GM08714 (cell line): Measurements from ENCODE around the gene RPP30.

Experiments used
- H3K4me3 ChIP-seq: fragments of 200-500 bp; sonication (Bioruptor generic); 2 replicates; pipeline ENCODE4 v1.5.1; 2014; ENCODE audit warnings: mild to moderate bottlenecking, low read length, inconsistent platforms
- ZNF274 ChIP-seq: IDR thresholded peaks from 2 replicates; pipeline ENCODE4 v1.6.1; 2012; ENCODE audit warnings: mild to moderate bottlenecking, low read depth, low read length

RPP30 gene

DNA sequence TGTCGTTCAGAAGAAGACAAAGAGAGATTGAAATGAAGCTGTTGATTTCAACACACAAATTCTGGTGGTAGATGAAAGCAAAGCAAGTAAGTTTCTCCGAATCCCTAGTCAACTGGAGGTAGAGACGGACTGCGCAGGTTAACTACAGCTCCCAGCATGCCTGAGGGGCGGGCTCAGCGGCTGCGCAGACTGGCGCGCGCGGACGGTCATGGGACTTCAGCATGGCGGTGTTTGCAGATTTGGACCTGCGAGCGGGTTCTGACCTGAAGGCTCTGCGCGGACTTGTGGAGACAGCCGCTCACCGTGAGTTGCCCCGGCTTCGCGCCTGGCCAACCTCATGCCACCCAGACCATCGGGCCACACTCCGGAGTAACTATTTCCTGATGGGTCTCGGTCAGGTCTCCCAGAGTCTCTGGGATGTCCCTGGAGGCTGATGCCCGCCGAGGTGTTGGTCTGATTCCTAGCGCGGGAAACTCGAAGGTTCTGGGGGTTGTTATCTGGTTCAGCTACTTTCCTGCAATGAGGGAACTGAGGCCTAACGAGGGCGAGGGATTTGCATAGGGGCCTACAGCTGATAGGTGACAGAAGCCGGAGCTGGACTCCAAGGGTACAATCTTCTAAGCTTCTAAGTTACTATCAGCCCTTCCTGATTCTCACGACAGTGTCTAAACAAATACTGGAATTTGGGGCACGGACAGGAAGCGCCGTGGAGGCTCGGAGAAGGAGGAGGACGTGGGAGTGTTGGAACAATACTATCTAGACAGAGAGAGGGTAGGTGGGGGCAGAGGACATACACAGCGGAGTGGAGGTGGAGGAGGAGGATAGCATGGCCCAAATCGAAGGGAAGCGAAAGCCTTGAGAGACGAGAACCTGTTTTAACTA lies at the start of gene RPP30:
TSS of gene RPP30 (plus strand) at position 209 of the 882 bp plus-strand sequence. CDS start at position 222, 13 bp downstream.
- TF ChIP-seq ZNF274: no peak
- H3K4me3 ChIP-seq: peak within 1 kb of the TSS; percentile 93

DNA sequence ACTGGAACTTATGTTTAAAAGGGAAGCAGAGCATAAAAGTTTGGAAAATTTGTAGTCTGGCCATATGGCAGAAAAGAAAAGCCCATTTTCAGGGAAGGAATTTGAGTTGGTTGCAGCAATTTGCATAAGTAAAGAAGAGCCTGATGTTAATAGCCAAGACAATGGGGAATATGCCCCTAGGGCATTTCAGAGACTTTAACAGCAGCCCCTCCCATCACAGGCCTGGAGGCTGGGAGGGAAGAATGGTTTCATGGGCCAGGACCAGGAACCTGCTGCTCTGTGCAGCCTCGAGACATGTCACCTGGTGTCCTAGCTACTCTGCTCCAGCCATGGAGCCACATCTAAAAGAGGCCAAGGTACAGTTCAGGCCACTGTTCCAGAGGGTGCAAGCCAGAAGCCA lies 49.3 kb upstream of the RPP30 start:
- no peak for TF ChIP-seq ZNF274
- H3K4me3 ChIP-seq: no peak overlapping the region

DNA sequence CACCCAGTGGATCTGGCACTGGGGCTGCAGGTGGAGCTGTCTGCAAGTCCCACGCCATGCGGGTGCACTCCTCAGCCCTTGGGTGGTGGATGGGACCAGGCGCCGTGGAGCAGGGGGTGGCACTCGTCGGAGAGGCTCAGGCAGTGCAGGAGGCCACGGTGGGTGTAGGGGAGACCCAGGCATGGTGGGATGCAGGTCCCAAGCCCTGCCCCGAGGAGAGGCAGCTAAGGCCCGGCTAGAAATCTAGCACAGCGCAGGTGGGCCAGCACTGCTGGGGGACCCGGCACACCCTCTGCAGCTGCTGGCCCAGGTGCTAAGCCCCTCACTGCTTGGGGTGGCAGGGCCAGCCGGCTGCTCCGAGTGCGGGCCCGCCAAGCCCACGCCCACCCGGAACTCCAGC lies 39.7 kb upstream of the RPP30 start:
- H3K4me3 ChIP-seq: no peak overlapping the region
- no peak for TF ChIP-seq ZNF274

DNA sequence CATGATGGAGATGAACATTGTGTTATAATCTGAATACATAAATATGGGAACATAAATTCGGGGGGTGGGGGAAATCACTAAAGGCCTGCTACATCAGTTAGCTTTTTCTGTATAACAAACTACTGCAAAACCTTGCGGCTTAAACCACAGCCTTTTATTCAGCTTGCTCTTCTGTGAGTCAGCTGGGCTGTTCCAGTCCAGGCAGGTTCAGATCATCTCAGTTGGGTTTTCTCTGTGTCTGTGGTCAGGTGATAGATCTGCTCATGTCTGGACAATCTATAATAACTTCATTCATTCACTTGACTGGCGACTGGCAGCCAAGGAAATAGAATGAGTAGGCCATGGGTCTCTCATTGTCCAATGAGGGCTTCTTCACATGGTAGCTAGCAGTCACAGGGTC lies 37.4 kb upstream of the RPP30 start:
- no peak overlapping the region for H3K4me3 ChIP-seq
- no peak for TF ChIP-seq ZNF274

DNA sequence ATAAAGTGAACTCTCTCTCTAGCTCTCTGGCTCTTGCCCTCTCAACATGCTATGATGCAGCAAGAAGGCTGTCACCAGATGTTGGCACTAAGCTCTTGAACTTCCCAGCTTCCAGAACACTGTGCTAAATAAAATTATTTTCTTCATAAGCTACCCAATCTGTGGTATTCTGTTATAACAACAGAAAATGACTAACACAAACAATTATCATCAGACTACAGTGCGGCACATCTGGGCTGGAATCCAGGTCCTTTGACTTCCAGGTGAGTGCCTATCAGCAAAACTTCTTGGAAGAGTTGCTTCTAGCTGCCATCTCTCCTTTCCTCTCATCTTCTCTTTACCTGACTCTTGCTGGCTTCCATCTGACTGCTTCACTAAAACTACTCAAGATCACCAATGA lies 34.3 kb upstream of the RPP30 start:
- H3K4me3 ChIP-seq: no peak overlapping the region
- TF ChIP-seq ZNF274: no peak

DNA sequence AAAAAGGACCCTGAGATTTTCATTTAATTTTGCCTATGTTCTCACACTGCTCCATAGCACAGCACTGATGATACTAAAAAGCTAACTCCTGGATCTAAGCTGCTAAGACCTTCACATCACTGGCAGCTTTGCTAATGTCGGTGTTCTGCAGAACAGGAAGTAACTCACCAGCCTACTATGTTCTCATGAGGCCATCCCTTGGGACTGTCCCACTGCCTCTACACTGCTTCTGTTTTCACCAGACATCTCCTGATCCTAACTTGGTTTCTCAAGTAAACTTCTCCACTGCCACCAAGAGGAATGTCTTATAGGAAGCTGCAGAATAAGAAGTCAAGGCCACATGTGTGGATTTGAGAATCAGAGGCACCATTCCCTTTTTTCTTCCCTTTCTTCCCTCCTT lies 29.0 kb upstream of the RPP30 start:
- H3K4me3 ChIP-seq: no peak overlapping the region
- no peak for TF ChIP-seq ZNF274

DNA sequence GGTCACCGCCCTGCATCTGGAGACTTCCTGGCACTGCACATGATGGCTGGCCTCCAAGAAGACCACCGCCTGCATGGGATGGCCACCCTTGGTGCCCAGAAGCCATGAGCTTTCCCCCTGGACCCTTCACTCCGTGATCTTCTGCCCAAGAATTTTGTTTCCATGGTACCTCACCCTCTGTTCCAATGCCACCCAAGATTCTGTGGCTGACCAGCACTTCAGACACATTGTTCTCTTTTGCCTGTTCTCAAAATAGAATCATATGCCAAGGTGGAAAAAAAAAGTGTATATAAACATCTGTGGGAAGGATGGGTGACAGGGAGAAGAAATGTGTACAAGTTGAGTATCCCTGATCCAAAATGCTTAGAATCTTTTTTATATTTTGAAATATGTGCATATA lies 26.0 kb upstream of the RPP30 start:
- no peak overlapping the region for H3K4me3 ChIP-seq
- TF ChIP-seq ZNF274: no peak

DNA sequence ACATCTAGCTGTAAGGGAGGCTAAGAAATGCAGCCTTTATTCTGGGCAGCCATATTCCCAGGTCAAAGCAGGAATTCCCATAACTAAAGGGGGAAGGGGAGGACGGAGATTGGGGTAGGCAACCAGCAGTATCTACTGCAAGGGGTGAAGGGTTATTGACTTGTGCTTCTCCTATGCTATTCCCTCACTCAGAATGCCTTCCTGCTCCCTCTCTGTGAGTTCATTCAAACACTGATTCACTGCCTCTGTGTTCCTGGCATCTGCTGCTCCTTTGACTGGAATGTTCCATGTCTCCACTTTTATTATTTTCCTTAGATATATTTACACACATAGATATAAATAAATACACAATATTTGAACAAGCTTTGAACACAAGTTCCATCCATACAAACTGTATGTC lies 25.0 kb upstream of the RPP30 start:
- no peak for TF ChIP-seq ZNF274

DNA sequence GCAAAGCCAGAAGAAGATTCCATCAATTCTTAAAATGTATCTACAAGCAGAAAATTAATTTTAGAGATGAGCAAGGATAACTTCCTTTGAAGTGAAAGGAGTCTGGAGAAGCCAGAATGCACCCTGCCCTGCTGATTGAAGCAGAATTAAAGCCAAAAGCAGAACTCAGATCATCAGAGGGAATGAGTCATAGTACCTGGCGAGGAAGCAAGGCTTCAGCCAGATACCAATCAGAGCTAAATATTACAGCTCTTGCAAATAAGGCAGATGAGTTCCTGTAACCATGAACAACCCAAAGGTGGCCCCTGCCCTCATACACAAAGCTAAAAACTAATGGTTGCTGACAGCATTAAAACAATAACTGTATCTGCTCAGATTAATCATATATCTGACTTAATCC lies 24.3 kb upstream of the RPP30 start:
- no peak overlapping the region for H3K4me3 ChIP-seq
- no peak for TF ChIP-seq ZNF274

More for the DNA sequence above, 25.0 kb upstream of the RPP30 start:
- H3K4me3 ChIP-seq: no peak overlapping the region

DNA sequence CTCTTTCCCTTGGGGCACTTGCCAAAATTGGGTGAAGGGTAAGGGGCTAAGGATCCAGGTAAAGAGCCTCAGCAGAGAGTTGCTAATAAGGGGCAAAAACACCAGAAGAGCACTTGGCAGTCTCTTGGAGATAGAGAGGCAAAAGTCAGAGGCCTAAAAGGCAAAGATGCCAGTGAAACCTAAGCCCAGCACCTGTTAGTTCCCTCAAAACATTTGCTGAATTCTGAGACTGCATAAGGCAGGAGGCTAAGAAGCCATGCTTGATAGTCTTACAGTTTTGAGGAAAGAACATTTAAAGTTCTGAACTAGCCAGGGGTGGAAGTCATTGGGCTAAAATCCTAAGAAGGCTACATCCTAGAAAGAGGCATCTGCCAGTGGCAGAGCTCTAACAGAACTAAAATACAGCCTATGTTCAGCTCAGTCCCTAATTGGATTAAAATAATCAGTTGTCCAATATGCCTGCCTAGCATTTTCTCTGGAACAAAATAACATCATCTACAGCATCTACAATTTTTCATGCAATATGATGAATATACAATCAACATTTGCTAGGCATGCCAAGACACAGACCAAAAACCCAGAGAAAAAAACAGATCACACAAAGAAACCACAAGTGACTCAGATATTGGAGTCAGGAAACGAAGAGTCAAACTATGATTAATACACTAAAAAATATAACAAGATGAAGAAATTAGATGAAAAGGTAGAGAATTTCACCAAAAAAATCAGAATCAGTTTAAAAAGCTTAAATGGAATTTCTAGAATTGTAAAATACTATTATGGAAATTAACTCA lies 21.6 kb upstream of the RPP30 start:
- no peak overlapping the region for H3K4me3 ChIP-seq
- TF ChIP-seq ZNF274: no peak

DNA sequence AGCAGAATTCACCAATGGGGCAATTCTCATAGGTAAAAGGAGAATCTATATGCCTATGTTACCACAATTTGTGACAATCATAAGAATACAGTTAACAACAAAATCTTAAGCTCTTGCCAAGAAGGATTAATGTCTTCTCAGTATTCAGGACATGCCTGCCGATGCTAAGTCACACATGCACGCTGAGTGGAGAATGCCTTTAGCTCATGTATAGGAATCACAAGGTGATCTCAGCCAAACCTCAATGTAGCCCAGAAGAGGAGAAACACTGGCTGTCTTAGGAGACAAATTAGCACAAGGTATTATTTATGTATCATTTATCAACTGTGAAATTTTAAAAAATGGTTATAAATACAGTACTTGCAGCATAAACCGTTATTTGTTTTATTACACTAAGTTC lies 16.6 kb upstream of the RPP30 start:
- no peak overlapping the region for H3K4me3 ChIP-seq
- TF ChIP-seq ZNF274: no peak

DNA sequence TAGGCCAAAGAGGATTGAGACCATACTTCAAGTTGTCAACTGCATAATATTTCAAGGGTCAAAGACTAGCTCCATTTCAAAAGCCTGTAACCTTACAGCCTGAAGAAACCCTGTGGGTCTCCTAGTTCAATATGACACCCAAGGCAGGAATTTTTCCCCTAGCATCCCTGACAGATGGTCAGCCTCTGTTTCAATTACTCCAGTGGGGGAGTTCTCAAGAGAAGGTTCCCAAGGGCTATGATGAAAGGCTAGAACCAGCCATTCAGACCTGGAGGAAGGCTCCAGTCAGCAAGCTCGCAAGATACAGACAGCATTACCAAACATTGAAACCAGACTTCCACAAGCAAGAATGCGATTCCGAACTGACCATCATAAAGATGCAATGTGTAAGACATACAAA lies 15.5 kb upstream of the RPP30 start:
- no peak overlapping the region for H3K4me3 ChIP-seq
- TF ChIP-seq ZNF274: no peak

DNA sequence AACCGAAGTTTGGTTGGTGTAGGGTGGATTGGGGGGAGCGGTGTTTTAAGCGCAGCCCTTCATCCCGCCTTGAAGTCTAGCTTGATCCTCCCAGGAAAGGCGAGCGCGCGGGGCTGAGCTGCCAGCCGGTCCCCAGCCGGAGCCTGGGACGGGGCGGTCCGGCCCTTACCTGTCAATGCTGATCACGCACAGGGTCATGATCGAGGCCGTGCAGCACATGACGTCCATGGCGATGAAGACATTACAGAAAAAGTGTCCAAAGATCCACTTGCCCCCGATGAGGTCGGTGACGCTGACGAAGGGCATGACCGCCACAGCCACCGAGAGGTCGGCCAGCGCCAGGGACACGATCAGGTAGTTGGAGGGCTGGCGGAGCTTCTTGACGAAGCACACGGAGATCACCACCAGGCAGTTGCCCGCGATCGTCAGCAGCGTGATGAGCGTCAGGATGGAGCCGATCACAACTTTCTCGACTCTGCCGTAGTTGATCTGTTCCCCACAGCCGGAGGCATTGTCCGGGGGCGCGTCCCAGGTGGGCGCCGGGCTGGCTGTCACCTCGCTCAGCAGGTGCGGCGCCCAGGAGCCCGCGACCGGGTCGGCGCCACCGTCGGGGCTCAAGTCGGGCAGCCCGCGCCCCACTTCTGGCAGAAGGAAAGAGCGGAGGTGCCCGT lies 14.7 kb upstream of the RPP30 start:
- no peak for TF ChIP-seq ZNF274
- peak overlapping the region; percentile 61; the same call in 1 of the 2 replicates for H3K4me3 ChIP-seq
